Measurements from ENCODE around the gene PRAMEF12. TPM values are rescaled to one million over a fixed set of nuclear protein-coding genes. Genes with fewer than 3 reads are reported as not detected.
"Not testable (repeated sequence)": the region's sequence is repeated elsewhere in the genome, so short reads cannot be mapped to it uniquely, and the experiment has no call there.

Gene PRAMEF12
- total RNA-seq, 1 experiment from 2014 or later, result not detected

DNA sequence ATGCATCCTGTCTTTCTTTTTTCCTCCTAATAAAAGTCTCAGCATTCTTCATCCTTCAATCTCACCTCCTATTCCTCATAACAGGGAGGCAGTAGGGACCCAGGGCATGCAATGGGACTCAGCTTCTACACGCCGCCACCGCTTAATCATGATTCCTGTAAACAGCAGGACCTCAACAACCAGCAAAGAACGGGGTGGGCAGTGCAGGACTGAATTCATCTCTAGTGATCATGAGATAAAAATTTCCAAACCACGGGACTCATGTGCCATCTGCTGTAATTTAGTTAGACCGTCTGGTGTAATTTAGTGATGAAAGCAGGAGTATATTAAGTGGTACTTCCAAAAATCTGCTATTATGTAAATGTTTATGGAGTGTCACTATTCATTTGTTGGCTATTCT, 5.4 kb downstream of the PRAMEF12 start:
- TF ChIP-seq, protein P1, sequence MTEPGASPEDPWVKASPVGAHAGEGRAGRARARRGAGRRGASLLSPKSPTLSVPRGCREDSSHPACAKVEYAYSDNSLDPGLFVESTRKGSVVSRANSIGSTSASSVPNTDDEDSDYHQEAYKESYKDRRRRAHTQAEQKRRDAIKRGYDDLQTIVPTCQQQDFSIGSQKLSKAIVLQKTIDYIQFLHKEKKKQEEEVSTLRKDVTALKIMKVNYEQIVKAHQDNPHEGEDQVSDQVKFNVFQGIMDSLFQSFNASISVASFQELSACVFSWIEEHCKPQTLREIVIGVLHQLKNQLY (CRISPR knock-in tag; IDR thresholded peaks at IDR 0.05), result no peak
- DNase-seq (ENCODE audit: low spot score), result no peak
- POLR2A ChIA-PET, result no interaction called here
- CTCF ChIA-PET, result no interaction called here
- ATAC-seq, result no peak
- peaks cover 10% of the 10 kb centered on the region; the same call in 1 of the 2 replicates for H3K27me3 Mint-ChIP-seq (ENCODE audit: low read depth)
- H3K36me3 Mint-ChIP-seq, result peaks cover 1% of the 10 kb centered on the region; the same call in 1 of the 2 replicates
- H3K27ac Mint-ChIP-seq, result no peak overlapping the region
- no peak overlapping the region for H3K4me3 Mint-ChIP-seq
- peaks cover 13% of the 10 kb centered on the region for H3K4me1 Mint-ChIP-seq
- H3K9me3 Mint-ChIP-seq, result peaks cover 2% of the 10 kb centered on the region

DNA sequence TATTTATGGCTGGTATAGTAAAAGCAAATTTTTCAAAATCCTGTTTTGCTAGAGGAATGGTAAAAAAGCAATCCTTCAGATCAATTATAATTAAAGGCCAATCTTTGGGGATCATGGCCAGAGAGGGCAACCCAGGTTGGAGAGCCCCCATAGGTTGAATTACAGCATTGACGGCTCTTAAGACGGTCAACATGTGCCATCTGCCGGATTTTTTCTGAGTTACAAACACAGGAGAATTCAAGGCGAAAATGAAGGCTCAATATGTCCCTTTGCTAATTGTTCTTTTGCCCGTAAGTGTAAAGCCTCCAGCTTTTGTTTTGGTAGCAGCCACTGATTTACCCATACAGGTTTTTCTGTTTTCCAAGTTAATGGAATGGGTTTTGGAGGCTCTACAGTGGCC, 8.0 kb downstream of the PRAMEF12 start:
- H3K4me3 Mint-ChIP-seq; CTCF ChIA-PET; ATAC-seq; H3K27ac Mint-ChIP-seq; DNase-seq (ENCODE audit: low spot score); POLR2A ChIA-PET: not testable (repeated sequence)
- Mint-ChIP-seq H3K9me3 (peaks cover 19% of the 10 kb centered on the region), H3K36me3 (peaks cover 14% of the 10 kb centered on the region), H3K4me1 (peaks cover 13% of the 10 kb centered on the region), H3K27me3 (ENCODE audit: low read depth) (peaks cover 12% of the 10 kb centered on the region)

DNA sequence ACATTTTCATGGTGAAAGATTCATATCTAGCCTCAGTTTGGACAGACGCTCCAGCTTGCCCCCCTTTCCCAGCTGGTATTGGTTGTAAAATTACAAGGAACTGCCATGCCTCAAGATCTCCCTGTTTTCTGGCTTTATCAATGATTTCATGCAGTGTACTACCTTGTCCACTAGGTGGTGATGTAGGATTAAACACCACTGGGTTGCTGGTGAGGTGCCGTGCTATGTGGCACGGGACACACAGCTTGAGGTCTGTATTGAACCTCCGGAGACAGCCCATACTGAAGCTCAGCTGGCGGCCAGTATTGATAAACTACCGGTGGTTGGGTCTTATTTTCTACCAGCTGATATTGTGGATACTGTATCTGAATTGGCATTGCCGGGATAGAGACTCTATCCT, 10.2 kb downstream of the PRAMEF12 start:
- CTCF ChIA-PET; POLR2A ChIA-PET; H3K4me3 Mint-ChIP-seq; H3K27ac Mint-ChIP-seq; DNase-seq (ENCODE audit: low spot score): not testable (repeated sequence)
- Mint-ChIP-seq H3K9me3 (peaks cover 26% of the 10 kb centered on the region), H3K36me3 (peaks cover 15% of the 10 kb centered on the region), H3K27me3 (ENCODE audit: low read depth) (peaks cover 12% of the 10 kb centered on the region), H3K4me1 (peaks cover 13% of the 10 kb centered on the region)
- peak; percentile 46; the same call in 1 of the 2 replicates for ATAC-seq
- TF ChIP-seq, protein P2, sequence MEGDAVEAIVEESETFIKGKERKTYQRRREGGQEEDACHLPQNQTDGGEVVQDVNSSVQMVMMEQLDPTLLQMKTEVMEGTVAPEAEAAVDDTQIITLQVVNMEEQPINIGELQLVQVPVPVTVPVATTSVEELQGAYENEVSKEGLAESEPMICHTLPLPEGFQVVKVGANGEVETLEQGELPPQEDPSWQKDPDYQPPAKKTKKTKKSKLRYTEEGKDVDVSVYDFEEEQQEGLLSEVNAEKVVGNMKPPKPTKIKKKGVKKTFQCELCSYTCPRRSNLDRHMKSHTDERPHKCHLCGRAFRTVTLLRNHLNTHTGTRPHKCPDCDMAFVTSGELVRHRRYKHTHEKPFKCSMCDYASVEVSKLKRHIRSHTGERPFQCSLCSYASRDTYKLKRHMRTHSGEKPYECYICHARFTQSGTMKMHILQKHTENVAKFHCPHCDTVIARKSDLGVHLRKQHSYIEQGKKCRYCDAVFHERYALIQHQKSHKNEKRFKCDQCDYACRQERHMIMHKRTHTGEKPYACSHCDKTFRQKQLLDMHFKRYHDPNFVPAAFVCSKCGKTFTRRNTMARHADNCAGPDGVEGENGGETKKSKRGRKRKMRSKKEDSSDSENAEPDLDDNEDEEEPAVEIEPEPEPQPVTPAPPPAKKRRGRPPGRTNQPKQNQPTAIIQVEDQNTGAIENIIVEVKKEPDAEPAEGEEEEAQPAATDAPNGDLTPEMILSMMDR (IDR thresholded peaks at IDR 0.05), result peak; percentile 37; the same call in 1 of the 2 replicates

DNA sequence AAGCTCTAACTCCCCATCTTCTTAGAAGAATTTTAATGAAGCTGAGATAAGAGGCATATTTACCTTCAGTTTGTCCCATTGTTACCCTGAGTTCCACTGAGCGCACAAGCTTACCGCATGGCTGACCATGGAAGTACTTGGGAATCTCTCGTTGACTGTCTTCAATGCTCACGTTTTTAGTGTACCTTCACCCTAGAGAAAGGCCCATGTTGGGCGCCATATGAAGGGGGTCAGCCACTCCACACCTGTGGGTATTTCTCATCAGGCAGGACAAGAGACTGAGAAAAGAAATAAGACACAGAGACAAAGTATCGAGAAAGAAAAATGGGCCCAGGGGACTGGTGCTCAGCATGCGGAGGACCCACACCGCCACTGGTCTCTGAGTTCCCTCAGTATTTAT, 11.2 kb downstream of the PRAMEF12 start:
- CTCF ChIA-PET; DNase-seq (ENCODE audit: low spot score); H3K27me3 Mint-ChIP-seq (ENCODE audit: low read depth); POLR2A ChIA-PET; H3K27ac Mint-ChIP-seq; H3K4me3 Mint-ChIP-seq; ATAC-seq: not testable (repeated sequence)
- H3K4me1 Mint-ChIP-seq, result peaks cover 13% of the 10 kb centered on the region
- peaks cover 15% of the 10 kb centered on the region for H3K36me3 Mint-ChIP-seq
- H3K9me3 Mint-ChIP-seq, result peaks cover 26% of the 10 kb centered on the region

DNA sequence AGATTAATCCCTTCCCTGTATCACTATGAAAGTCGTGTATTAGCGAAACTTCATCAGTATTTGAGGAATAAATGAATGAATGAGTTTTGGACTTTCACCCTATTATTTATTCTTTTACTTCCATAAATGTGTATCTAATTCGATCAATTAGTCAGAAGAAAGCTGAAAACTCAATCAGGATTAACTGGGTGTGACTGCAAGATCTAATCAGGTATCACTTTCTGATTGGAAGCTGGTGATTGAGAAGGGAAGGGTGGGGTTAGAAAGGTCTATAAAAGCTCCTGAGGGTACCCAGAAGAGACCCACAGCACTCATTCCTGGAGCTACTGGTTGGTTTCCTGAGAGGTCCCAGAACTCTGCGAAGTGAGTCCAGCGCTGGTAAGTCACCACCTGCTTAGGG, 17.6 kb downstream of the PRAMEF12 start, which contains the start of gene PRAMEF1:
Gene PRAMEF1 (plus strand): TSS at position 301 of the 400 bp plus-strand sequence. CDS start 1,831 bp downstream, outside the sequence.
- H3K36me3 Mint-ChIP-seq; ATAC-seq; DNase-seq (ENCODE audit: low spot score); POLR2A ChIA-PET; H3K27ac Mint-ChIP-seq; CTCF ChIA-PET; H3K4me1 Mint-ChIP-seq; H3K27me3 Mint-ChIP-seq (ENCODE audit: low read depth); H3K4me3 Mint-ChIP-seq: not testable (repeated sequence)
- peaks cover 26% of the 10 kb centered on the region for H3K9me3 Mint-ChIP-seq

DNA sequence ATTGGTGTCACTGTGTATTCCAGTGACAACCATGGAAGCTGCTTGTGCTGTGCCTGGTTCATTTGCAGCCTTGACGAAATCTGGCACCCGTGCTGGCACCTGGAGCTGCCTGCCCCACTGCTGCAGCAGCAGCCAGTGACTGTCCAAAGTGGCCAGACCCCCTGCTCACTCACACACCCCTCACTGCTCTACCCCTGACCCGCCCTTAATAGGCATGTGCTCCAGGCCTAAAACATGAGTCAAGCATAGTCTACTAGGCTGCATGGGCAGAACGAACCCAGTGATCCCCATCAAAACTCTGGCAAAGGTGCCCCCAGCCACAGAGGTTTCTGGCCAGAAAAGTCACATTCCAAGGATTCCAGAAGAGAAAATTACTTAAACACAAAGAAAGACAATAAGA, 25.4 kb downstream of the PRAMEF12 start:
- Mint-ChIP-seq H3K9me3 (peaks cover 68% of the 10 kb centered on the region), H3K4me1 (no peaks in the 10 kb centered on the region), H3K36me3 (peaks cover 19% of the 10 kb centered on the region), H3K27me3 (ENCODE audit: low read depth) (peaks cover 28% of the 10 kb centered on the region), H3K27ac (no peak overlapping the region), H3K4me3 (no peak overlapping the region)
- ChIA-PET POLR2A (no interaction called here), CTCF (no interaction called here)
- ATAC-seq, result no peak
- DNase-seq (ENCODE audit: low spot score), result no peak
- TF ChIP-seq ZBTB21 (CRISPR knock-in tag; IDR thresholded peaks at IDR 0.05; ENCODE audit: borderline replicate concordance) (no peak), CREB1 (CRISPR knock-in tag; IDR thresholded peaks at IDR 0.05) (no peak), ELF4 (CRISPR knock-in tag; IDR thresholded peaks at IDR 0.05; ENCODE audit: low read depth) (no peak), ESRRA (CRISPR knock-in tag; IDR thresholded peaks at IDR 0.05; ENCODE audit: borderline replicate concordance) (no peak), MYBL2 (CRISPR knock-in tag; IDR thresholded peaks at IDR 0.05) (no peak), CREM (CRISPR knock-in tag; IDR thresholded peaks at IDR 0.05) (no peak)
- TF ChIP-seq, protein P3, sequence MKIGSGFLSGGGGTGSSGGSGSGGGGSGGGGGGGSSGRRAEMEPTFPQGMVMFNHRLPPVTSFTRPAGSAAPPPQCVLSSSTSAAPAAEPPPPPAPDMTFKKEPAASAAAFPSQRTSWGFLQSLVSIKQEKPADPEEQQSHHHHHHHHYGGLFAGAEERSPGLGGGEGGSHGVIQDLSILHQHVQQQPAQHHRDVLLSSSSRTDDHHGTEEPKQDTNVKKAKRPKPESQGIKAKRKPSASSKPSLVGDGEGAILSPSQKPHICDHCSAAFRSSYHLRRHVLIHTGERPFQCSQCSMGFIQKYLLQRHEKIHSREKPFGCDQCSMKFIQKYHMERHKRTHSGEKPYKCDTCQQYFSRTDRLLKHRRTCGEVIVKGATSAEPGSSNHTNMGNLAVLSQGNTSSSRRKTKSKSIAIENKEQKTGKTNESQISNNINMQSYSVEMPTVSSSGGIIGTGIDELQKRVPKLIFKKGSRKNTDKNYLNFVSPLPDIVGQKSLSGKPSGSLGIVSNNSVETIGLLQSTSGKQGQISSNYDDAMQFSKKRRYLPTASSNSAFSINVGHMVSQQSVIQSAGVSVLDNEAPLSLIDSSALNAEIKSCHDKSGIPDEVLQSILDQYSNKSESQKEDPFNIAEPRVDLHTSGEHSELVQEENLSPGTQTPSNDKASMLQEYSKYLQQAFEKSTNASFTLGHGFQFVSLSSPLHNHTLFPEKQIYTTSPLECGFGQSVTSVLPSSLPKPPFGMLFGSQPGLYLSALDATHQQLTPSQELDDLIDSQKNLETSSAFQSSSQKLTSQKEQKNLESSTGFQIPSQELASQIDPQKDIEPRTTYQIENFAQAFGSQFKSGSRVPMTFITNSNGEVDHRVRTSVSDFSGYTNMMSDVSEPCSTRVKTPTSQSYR (CRISPR knock-in tag; IDR thresholded peaks at IDR 0.05), result no peak
- TF ChIP-seq, protein P4, sequence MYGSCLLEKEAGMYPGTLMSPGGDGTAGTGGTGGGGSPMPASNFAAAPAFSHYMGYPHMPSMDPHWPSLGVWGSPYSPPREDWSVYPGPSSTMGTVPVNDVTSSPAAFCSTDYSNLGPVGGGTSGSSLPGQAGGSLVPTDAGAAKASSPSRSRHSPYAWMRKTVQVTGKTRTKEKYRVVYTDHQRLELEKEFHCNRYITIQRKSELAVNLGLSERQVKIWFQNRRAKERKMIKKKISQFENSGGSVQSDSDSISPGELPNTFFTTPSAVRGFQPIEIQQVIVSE (CRISPR knock-in tag; IDR thresholded peaks at IDR 0.05; ENCODE audit: borderline replicate concordance), result no peak
- TF ChIP-seq, protein P5, sequence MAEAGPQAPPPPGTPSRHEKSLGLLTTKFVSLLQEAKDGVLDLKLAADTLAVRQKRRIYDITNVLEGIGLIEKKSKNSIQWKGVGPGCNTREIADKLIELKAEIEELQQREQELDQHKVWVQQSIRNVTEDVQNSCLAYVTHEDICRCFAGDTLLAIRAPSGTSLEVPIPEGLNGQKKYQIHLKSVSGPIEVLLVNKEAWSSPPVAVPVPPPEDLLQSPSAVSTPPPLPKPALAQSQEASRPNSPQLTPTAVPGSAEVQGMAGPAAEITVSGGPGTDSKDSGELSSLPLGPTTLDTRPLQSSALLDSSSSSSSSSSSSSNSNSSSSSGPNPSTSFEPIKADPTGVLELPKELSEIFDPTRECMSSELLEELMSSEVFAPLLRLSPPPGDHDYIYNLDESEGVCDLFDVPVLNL (CRISPR knock-in tag; IDR thresholded peaks at IDR 0.05; ENCODE audit: borderline replicate concordance, low read depth), result no peak
- TF ChIP-seq, protein P6, sequence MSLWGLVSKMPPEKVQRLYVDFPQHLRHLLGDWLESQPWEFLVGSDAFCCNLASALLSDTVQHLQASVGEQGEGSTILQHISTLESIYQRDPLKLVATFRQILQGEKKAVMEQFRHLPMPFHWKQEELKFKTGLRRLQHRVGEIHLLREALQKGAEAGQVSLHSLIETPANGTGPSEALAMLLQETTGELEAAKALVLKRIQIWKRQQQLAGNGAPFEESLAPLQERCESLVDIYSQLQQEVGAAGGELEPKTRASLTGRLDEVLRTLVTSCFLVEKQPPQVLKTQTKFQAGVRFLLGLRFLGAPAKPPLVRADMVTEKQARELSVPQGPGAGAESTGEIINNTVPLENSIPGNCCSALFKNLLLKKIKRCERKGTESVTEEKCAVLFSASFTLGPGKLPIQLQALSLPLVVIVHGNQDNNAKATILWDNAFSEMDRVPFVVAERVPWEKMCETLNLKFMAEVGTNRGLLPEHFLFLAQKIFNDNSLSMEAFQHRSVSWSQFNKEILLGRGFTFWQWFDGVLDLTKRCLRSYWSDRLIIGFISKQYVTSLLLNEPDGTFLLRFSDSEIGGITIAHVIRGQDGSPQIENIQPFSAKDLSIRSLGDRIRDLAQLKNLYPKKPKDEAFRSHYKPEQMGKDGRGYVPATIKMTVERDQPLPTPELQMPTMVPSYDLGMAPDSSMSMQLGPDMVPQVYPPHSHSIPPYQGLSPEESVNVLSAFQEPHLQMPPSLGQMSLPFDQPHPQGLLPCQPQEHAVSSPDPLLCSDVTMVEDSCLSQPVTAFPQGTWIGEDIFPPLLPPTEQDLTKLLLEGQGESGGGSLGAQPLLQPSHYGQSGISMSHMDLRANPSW (CRISPR knock-in tag; conservative IDR thresholded peaks at IDR 0.05; ENCODE audit: low read depth), result no peak

Measured in WTC11 (cell line).